ENCODE results near the gene HOXB1.
"Not testable (repeated sequence)": the region's sequence is repeated elsewhere in the genome, so short reads cannot be mapped to it uniquely, and the experiment has no call there.

HOXB1 gene

GRCh38 chr17:48499735-48500434 lies 30.9 kb downstream of the HOXB1 start:
- DNase-seq = no peak

GRCh38 chr17:48499248-48499647 lies 31.6 kb downstream of the HOXB1 start:
- DNase-seq = no peak

GRCh38 chr17:48498164-48498850 lies 32.5 kb downstream of the HOXB1 start:
- DNase-seq = no peak

- no peak for DNase-seq
Measured at GRCh38 chr17:48497103-48497502, 33.7 kb downstream of the HOXB1 start.

GRCh38 chr17:48494335-48494734 lies 36.5 kb downstream of the HOXB1 start:
- no peak for DNase-seq

- DNase-seq = peak in 11 of 56 donors; percentile 0 to 41 (median 8)
Measured at GRCh38 chr17:48492401-48493298, 38.2 kb downstream of the HOXB1 start.

- no peak for DNase-seq
Measured at GRCh38 chr17:48491527-48492273, 39.1 kb downstream of the HOXB1 start.

GRCh38 chr17:48490451-48490892 lies 40.3 kb downstream of the HOXB1 start:
- DNase-seq = no peak

GRCh38 chr17:48489781-48490180 lies 41.0 kb downstream of the HOXB1 start:
- no peak for DNase-seq

- no peak for DNase-seq
Measured at GRCh38 chr17:48488548-48489106, 42.2 kb downstream of the HOXB1 start.

- no peak for DNase-seq
Measured at GRCh38 chr17:48487221-48487620, 43.6 kb downstream of the HOXB1 start.

- DNase-seq = no peak
Measured at GRCh38 chr17:48486557-48486956, 44.3 kb downstream of the HOXB1 start.

- no peak for DNase-seq
Measured at GRCh38 chr17:48484850-48485249, 46.0 kb downstream of the HOXB1 start.

GRCh38 chr17:48484256-48484655 lies 46.6 kb downstream of the HOXB1 start:
- DNase-seq = no peak

GRCh38 chr17:48483471-48484131 lies 47.2 kb downstream of the HOXB1 start:
- DNase-seq = no peak

GRCh38 chr17:48483004-48483403 lies 47.8 kb downstream of the HOXB1 start:
- DNase-seq = no peak

- DNase-seq = not testable (repeated sequence)
Measured at GRCh38 chr17:48482301-48482700, 48.5 kb downstream of the HOXB1 start.

- DNase-seq = no peak
Measured at GRCh38 chr17:48479014-48479402, 51.8 kb downstream of the HOXB1 start.
